ENCODE results near the gene GLIS2. TPM values are rescaled to one million over a fixed set of nuclear protein-coding genes. Genes with fewer than 3 reads are reported as not detected.
A peak's percentile ranks its signal among the peaks of the same experiment; 100 is the strongest.

GLIS2 gene
- total and polyA plus RNA-seq, 2 experiments from 2014 or later = 10.3 to 14.5 TPM

DNA sequence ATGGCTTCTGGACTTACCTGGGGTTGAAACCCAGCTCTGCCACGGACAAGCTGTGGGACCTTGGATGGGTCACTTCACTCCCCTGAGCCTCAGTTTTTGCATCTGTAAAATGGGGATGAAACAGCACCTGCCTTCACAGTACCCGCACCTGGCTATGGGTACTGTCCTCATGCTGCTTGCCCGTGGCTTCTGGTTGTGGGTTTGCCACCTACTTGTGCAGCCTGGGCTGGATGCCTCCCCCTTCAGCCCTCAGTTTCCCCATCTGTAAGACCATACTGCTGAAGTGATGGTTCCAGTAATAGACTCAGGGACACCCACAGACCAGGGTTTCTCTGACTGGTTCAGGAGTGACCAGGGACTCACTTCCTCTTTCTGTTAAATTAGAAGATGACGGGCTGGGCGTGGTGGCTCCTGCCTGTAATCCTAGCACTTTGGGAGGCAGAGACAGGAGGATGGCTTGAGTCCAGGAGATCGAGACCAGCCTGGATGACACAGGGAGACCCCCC lies 9.4 kb downstream of the GLIS2 start:
- Histone ChIP-seq H3K4me3 (no peak overlapping the region), H3K36me3 (no peaks in the 10 kb centered on the region), H3K27ac (peak overlapping the region; percentile 81), H3K27me3 (no peaks in the 10 kb centered on the region), H3K4me1 (ENCODE audit: low read depth) (peaks cover 38% of the 10 kb centered on the region), H3K9me3 (ENCODE audit: low read depth) (no peaks in the 10 kb centered on the region)
- TF ChIP-seq, protein P1, sequence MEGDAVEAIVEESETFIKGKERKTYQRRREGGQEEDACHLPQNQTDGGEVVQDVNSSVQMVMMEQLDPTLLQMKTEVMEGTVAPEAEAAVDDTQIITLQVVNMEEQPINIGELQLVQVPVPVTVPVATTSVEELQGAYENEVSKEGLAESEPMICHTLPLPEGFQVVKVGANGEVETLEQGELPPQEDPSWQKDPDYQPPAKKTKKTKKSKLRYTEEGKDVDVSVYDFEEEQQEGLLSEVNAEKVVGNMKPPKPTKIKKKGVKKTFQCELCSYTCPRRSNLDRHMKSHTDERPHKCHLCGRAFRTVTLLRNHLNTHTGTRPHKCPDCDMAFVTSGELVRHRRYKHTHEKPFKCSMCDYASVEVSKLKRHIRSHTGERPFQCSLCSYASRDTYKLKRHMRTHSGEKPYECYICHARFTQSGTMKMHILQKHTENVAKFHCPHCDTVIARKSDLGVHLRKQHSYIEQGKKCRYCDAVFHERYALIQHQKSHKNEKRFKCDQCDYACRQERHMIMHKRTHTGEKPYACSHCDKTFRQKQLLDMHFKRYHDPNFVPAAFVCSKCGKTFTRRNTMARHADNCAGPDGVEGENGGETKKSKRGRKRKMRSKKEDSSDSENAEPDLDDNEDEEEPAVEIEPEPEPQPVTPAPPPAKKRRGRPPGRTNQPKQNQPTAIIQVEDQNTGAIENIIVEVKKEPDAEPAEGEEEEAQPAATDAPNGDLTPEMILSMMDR (IDR thresholded peaks at IDR 0.05; ENCODE audit: low read depth, low read length) = no peak
- DNase-seq (ENCODE audit: low read depth in 1 of 2, low spot score in 1 of 2) = no peak

DNA sequence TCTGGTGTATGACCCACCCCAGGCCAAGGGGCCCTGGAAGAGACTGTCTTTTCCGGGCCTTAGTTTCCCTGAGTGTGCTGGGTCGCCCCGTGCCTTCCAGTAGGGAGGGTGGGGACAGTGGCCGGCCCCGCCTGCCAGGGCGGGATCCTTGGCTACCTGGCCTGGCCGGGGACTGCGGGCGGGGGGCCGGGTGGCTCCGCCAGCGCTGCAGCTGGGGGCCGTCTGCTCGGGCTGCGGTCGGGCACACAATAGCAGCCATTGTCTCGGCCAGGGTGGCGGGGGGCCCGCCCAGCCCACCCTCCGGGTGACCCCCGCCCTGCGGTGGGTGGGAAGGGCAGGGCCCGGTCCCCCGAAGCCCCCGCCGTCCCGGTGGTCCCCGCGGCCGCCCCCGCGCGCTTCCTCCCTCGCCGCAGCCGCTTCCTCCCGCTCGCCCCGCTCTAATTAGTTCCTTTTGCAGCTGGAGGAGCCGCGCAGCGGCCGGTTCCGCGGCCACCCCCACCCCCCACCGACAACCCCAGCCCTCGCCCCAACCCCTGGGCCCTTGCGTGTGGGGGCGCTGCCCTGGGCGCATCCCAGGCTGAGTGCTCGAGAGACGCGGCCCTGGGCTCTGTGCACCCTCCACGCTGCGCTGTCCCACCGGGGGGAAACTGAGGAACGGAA lies 11.6 kb downstream of the GLIS2 start:
- H3K9me3 ChIP-seq (ENCODE audit: low read depth) = no peaks in the 10 kb centered on the region
- H3K27ac ChIP-seq = peak overlapping the region; percentile 89
- TF ChIP-seq, protein P1 (IDR thresholded peaks at IDR 0.05; ENCODE audit: low read depth, low read length) = no peak
- peaks cover 37% of the 10 kb centered on the region for H3K4me1 ChIP-seq (ENCODE audit: low read depth)
- H3K36me3 ChIP-seq = no peaks in the 10 kb centered on the region
- no peaks in the 10 kb centered on the region for H3K27me3 ChIP-seq
- H3K4me3 ChIP-seq = peak overlapping the region; percentile 26
- DNase-seq (ENCODE audit: low read depth in 1 of 2, low spot score in 1 of 2) = no peak

DNA sequence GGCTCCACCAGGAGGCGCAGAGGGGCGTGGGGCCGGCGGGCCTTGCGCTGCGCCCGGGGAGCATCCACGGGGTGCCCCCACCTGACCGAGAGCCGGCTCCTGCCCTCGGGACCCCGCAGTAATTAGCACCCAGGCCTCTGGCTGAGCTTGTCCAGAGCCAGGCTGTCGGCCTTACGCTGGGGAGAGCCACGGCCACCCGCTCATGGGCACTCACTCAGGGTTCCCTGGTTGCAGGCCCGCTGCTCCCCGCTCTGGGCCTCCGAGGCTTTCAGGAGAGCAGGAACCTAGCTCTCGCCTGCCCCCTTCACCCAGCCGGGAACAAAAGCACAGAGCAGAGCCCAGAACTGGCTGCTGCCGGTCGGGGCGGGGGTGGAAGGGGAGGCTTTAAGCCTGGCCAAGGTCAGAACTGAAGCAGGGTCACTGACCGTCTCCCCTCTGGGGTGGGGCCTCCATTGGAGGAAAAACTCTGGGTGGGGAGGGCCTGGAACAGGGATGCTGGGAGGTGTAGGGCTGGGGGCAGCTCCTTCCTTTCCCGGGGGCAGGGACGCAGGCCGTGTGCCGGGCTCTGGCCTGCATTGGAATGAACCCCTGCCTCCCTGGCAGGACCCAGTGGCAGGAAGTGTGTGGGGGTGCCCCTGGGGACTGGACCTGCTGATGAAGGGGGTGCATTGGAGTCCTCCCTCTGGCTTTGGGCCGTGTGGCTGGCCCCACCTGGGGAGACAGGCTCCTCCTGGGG lies 12.3 kb downstream of the GLIS2 start:
- TF ChIP-seq, protein P1 (IDR thresholded peaks at IDR 0.05; ENCODE audit: low read depth, low read length) = peak; percentile 64
- no peaks in the 10 kb centered on the region for H3K36me3 ChIP-seq
- peak; percentile 85 to 92 for DNase-seq (ENCODE audit: low read depth in 1 of 2, low spot score in 1 of 2)
- peak overlapping the region; percentile 26 for H3K4me3 ChIP-seq
- H3K9me3 ChIP-seq (ENCODE audit: low read depth) = no peaks in the 10 kb centered on the region
- H3K4me1 ChIP-seq (ENCODE audit: low read depth) = peaks cover 35% of the 10 kb centered on the region
- peak overlapping the region; percentile 89 for H3K27ac ChIP-seq
- no peaks in the 10 kb centered on the region for H3K27me3 ChIP-seq

DNA sequence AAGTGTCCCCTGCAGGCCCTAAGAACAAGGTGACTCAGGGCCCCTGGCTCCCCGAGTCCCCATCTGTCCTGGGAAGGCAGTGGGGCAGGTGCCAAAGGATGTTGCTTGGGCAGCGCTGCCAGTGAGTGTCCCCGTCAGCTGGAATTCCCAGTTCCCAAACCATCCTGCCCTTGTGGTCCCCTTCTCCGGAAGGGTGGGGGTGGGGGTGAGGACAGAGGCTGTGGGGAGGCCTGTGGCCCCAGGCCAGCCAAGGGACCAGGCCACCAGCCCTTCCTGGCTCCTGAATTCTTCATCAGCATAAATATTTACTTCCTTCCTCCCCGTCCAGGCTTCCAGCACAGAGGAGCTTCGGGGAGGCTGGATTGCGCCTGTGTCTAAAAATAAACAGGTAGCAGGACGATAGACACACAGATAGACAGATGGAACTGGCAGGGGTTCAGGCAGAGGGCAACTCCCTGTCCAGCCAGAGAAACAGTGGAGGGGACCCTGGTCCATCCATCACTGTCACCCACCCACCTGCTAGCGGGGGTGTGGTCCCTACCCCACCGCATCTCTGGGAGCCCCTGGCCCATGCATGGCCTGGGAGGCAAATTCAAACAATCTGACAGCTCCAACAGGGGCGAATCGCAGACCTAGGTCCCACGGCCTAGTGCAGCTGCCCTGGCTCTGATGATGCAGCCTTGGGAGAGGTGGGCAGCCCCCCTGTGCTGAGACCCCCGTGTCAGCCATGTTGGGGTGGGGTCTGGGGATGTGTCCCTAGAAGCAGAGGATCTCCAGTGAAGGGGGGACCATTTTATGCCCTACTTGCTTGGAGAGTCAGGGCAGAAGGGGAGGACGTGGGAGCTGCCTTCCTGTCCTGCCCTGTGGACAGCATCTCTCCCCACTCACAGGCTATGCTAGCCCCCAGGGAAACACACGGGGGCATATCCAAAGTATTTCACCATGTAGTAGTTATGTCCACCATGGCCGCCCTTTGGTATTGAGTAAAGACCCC lies 13.2 kb downstream of the GLIS2 start:
- peak in 1 of 2 donors; percentile 66 for DNase-seq (ENCODE audit: low read depth in 1 of 2, low spot score in 1 of 2)

More for the DNA sequence above, 13.2 kb downstream of the GLIS2 start:
- Histone ChIP-seq H3K27me3 (no peaks in the 10 kb centered on the region), H3K4me3 (no peak overlapping the region), H3K27ac (peak overlapping the region; percentile 89), H3K36me3 (no peaks in the 10 kb centered on the region), H3K9me3 (ENCODE audit: low read depth) (no peaks in the 10 kb centered on the region), H3K4me1 (ENCODE audit: low read depth) (peaks cover 26% of the 10 kb centered on the region)
- TF ChIP-seq, protein P1 (IDR thresholded peaks at IDR 0.05; ENCODE audit: low read depth, low read length) = no peak

All from cardiac muscle cell (in vitro differentiated cells and primary cell).